ENCODE measurements around the gene LRPPRC. TPM values are rescaled to one million over a fixed set of nuclear protein-coding genes. Genes with fewer than 3 reads are reported as not detected.

LRPPRC gene
- total RNA-seq, 1 donor from 2014 or later: 88.0 TPM

- Mint-ChIP-seq H3K27ac (ENCODE audit: unreplicated experiment) (no peak overlapping the region), H3K36me3 (ENCODE audit: unreplicated experiment) (no peaks in the 10 kb centered on the region), H3K4me1 (ENCODE audit: low read depth, unreplicated experiment) (no peaks in the 10 kb centered on the region), H3K9me3 (ENCODE audit: unreplicated experiment) (no peaks in the 10 kb centered on the region), H3K4me3 (ENCODE audit: unreplicated experiment) (no peak overlapping the region), H3K27me3 (ENCODE audit: unreplicated experiment) (peaks cover 4% of the 10 kb centered on the region)
- no peak for DNase-seq
- no peak for TF ChIP-seq CTCF (IDR thresholded peaks at IDR 0.05; ENCODE audit: partially characterized antibody, unreplicated experiment)
Measured at GRCh38 chr2:44010266-44010665, 14.5 kb upstream of the LRPPRC start.

GRCh38 chr2:44009136-44009735, 13.4 kb upstream of the LRPPRC start:
- no peaks in the 10 kb centered on the region for H3K4me1 Mint-ChIP-seq (ENCODE audit: low read depth, unreplicated experiment)
- H3K27me3 Mint-ChIP-seq (ENCODE audit: unreplicated experiment): peaks cover 4% of the 10 kb centered on the region
- H3K4me3 Mint-ChIP-seq (ENCODE audit: unreplicated experiment): no peak overlapping the region
- no peak for DNase-seq
- TF ChIP-seq CTCF (IDR thresholded peaks at IDR 0.05; ENCODE audit: partially characterized antibody, unreplicated experiment): no peak
- H3K36me3 Mint-ChIP-seq (ENCODE audit: unreplicated experiment): no peaks in the 10 kb centered on the region
- H3K9me3 Mint-ChIP-seq (ENCODE audit: unreplicated experiment): no peaks in the 10 kb centered on the region
- no peak overlapping the region for H3K27ac Mint-ChIP-seq (ENCODE audit: unreplicated experiment)

- Mint-ChIP-seq H3K27ac (ENCODE audit: unreplicated experiment) (no peak overlapping the region), H3K36me3 (ENCODE audit: unreplicated experiment) (no peaks in the 10 kb centered on the region), H3K4me1 (ENCODE audit: low read depth, unreplicated experiment) (no peaks in the 10 kb centered on the region), H3K27me3 (ENCODE audit: unreplicated experiment) (no peaks in the 10 kb centered on the region), H3K4me3 (ENCODE audit: unreplicated experiment) (no peak overlapping the region), H3K9me3 (ENCODE audit: unreplicated experiment) (no peaks in the 10 kb centered on the region)
- DNase-seq: no peak
- no peak for TF ChIP-seq CTCF (IDR thresholded peaks at IDR 0.05; ENCODE audit: partially characterized antibody, unreplicated experiment)
Measured at GRCh38 chr2:44005846-44006245, 10.1 kb upstream of the LRPPRC start.

GRCh38 chr2:44004735-44005602, 9.2 kb upstream of the LRPPRC start:
- Mint-ChIP-seq H3K4me1 (ENCODE audit: low read depth, unreplicated experiment) (no peaks in the 10 kb centered on the region), H3K4me3 (ENCODE audit: unreplicated experiment) (no peak overlapping the region), H3K9me3 (ENCODE audit: unreplicated experiment) (no peaks in the 10 kb centered on the region), H3K27ac (ENCODE audit: unreplicated experiment) (no peak overlapping the region), H3K36me3 (ENCODE audit: unreplicated experiment) (no peaks in the 10 kb centered on the region), H3K27me3 (ENCODE audit: unreplicated experiment) (no peaks in the 10 kb centered on the region)
- no peak for TF ChIP-seq CTCF (IDR thresholded peaks at IDR 0.05; ENCODE audit: partially characterized antibody, unreplicated experiment)
- no peak for DNase-seq

GRCh38 chr2:44001716-44002115, 5.9 kb upstream of the LRPPRC start:
- no peaks in the 10 kb centered on the region for H3K9me3 Mint-ChIP-seq (ENCODE audit: unreplicated experiment)
- no peak overlapping the region for H3K4me3 Mint-ChIP-seq (ENCODE audit: unreplicated experiment)
- no peaks in the 10 kb centered on the region for H3K36me3 Mint-ChIP-seq (ENCODE audit: unreplicated experiment)
- no peak for DNase-seq
- H3K27ac Mint-ChIP-seq (ENCODE audit: unreplicated experiment): no peak overlapping the region
- H3K27me3 Mint-ChIP-seq (ENCODE audit: unreplicated experiment): no peaks in the 10 kb centered on the region
- H3K4me1 Mint-ChIP-seq (ENCODE audit: low read depth, unreplicated experiment): no peaks in the 10 kb centered on the region
- no peak for TF ChIP-seq CTCF (IDR thresholded peaks at IDR 0.05; ENCODE audit: partially characterized antibody, unreplicated experiment)

All from glutamatergic neuron (in vitro differentiated cells).